SK-N-SH (cell line): ENCODE results near the gene SLC6A20.

Experiments used
- RCOR1 ChIP-seq: fragments of 150-350 bp; IDR thresholded peaks from 2 replicates; pipeline ENCODE4 v1.6.1; 2017; ENCODE audit warnings: antibody characterized with exemption, low read length
- TCF12 ChIP-seq: IDR thresholded peaks from 2 replicates; pipeline ENCODE4 v1.4.0; 2012
- TF ChIP-seq, protein P1 (sequence below): fragments of 150-350 bp; IDR thresholded peaks from 2 replicates; pipeline ENCODE4 v1.6.1; 2016; ENCODE audit warnings: mild to moderate bottlenecking, low read depth, low read length

DNA sequence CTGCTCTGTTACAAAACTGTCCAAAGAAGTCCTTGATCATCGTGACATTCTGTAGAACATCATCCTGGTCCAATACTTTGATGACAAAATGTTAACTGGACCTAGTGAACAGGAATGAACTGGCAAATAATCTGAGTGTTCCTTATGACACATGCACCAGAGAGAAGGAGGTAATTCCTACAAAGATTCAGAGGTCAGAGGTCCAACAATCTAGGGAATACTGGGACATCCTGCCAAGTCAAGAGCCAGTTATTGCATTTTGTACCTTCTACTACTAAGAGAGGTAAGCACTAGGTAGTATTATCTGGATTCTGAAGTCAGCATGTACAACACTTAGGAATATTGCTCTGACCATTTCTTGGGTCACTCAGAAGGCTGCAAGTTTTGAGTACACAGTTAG, 24.8 kb upstream of the SLC6A20 start:
- no peak for TF ChIP-seq TCF12
- TF ChIP-seq RCOR1: no peak
- TF ChIP-seq, protein P1, sequence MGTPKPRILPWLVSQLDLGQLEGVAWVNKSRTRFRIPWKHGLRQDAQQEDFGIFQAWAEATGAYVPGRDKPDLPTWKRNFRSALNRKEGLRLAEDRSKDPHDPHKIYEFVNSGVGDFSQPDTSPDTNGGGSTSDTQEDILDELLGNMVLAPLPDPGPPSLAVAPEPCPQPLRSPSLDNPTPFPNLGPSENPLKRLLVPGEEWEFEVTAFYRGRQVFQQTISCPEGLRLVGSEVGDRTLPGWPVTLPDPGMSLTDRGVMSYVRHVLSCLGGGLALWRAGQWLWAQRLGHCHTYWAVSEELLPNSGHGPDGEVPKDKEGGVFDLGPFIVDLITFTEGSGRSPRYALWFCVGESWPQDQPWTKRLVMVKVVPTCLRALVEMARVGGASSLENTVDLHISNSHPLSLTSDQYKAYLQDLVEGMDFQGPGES: no peak
